Epithelial cell of esophagus (primary cell): ENCODE data around the gene VPS18.
"Not testable (repeated sequence)": the region's sequence is repeated elsewhere in the genome, so short reads cannot be mapped to it uniquely, and the experiment has no call there.

Experiments used
- DNase-seq: peaks from one replicate; pipeline ENCODE4 v3.0.0; 2010; ENCODE audit warnings: low read depth
- H3K4me3 ChIP-seq: 2 replicates; pipeline ENCODE4 v1.5.1; 2011; ENCODE audit warnings: mild to moderate bottlenecking, low read length, control low read depth
- CTCF ChIP-seq: IDR thresholded peaks from 2 replicates; pipeline ENCODE4 v1.5.1; 2011; ENCODE audit warnings: low read depth, mild to moderate bottlenecking, low read length, control low read depth, inconsistent platforms; ENCODE audit not compliant: insufficient read depth; ENCODE audit errors: missing control alignments

VPS18 gene

DNA sequence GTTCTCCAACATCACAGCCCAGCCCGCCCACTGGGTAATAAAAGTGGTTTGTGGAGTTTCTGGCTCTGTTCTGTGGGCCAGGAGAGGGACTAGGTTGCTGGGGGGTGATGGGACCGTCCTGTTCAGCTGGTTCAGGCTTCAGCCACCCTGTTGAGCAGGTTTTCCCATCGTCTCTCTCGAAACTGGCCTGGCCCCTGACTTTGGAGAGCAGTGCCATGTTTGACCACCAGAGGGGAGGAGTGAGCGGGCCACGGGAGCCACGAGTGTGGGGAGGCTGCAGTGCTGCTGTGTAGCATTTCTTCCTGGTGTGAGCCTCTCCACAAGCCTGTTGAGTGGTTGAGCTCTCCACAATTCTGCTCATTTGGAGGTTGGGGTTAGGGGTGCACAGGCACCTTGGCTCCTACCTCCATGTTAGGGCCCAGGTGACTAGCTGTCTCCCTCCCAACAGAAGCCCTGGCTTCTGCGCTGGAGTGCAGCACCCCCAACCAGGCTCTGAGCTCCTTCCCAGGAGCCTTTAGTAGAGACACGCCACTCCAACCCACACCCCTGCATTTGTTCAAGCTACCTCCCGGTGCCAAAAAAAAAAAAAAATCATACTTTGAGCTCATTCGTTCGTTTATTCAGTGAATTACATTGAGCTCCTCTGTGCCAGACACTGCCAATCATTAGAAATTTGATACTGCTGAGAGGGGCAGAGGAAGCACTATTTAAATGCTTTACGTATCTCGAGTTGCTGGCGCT lies 36.5 kb upstream of the VPS18 start:
- DNase-seq: peak; percentile 89
- H3K4me3 ChIP-seq: no peak overlapping the region

GRCh38 chr15:40858706-40859105 lies 35.5 kb upstream of the VPS18 start:
- H3K4me3 ChIP-seq: no peak overlapping the region
- TF ChIP-seq CTCF: no peak

More for the DNA sequence above, 36.5 kb upstream of the VPS18 start:
- peak; percentile 98 for TF ChIP-seq CTCF

DNA sequence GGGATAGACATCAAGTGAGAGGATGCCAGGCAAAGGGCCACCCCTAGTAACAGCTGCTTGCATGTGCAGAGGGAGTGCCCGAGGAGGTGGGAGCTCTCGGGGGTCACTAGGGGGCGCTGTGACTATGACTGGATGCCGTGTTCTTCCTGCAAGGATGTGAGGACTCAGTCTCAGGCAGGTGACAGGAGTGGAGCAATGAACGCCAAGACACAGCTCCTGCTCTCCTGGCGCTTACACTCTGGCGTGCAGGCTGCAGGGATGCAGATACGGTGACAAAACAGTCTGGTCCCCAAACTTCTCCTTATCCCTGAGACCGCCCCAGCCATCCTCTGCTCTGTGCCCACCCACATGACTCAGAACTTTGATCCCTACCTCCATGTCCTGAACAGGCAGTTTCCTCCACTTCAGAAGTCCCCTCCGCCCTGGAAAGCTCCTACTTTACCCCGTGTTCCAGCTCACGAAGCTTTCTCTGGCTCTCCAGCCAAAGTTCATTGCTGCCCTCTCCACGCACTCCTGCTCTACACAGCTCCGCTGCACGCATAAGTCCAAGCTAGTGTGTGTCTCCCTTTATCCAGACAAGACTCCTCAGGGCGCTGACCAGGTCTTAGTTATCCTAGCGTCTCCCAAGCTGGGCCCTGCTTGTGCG lies 34.9 kb upstream of the VPS18 start:
- peak; percentile 93 for DNase-seq
- TF ChIP-seq CTCF: peak; percentile 90

More at GRCh38 chr15:40858706-40859105, 35.5 kb upstream of the VPS18 start:
- DNase-seq: no peak

GRCh38 chr15:40861147-40861546 lies 33.1 kb upstream of the VPS18 start:
- H3K4me3 ChIP-seq, DNase-seq: not testable (repeated sequence)

More for the DNA sequence above, 34.9 kb upstream of the VPS18 start:
- no peak overlapping the region for H3K4me3 ChIP-seq

GRCh38 chr15:40863660-40864270 lies 30.5 kb upstream of the VPS18 start:
- peak; percentile 38 for DNase-seq
- no peak for TF ChIP-seq CTCF
- H3K4me3 ChIP-seq: no peak overlapping the region

DNA sequence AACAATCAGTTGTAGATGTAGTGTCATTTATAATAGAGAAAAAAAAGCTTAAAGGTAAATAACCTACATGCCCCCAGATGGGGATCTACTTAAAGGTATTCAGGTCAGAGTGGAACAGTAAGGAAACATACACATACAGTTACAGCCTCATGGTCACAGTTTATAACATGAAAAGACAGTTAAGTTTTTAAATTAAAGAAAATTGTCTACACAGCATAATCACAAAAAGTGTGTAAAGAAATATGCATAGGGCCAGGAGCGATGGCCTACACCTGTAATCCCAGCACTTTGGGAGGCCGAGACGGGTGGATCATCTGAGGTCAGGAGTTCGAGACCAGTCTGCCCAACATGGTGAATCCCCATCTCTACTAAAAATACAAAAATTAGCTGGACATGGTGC lies 27.1 kb upstream of the VPS18 start:
- DNase-seq: no peak
- H3K4me3 ChIP-seq: no peak overlapping the region
- no peak for TF ChIP-seq CTCF

GRCh38 chr15:40869686-40870085 lies 24.6 kb upstream of the VPS18 start:
- DNase-seq: peak; percentile 65
- H3K4me3 ChIP-seq: no peak overlapping the region
- TF ChIP-seq CTCF: no peak
